HTERT RPE-1 (cell line): Measurements from ENCODE around the gene SGCA.

ENCODE experiments used
- in situ Hi-C: fragments of 300-500 bp; cut with MboI; formaldehyde crosslinking; loops from 4 replicates; pipeline ENCODE4 v1.14.3; 2020; ENCODE audit warnings: low sequenced_read_pairs

Gene SGCA

GRCh38 chr17:50192144-50192617, 26.4 kb downstream of the SGCA start:
- in situ Hi-C loops: no loop called here

- in situ Hi-C loops: no loop called here
These were observed 26.9 kb downstream of the SGCA start for GRCh38 chr17:50192618-50193291.

- in situ Hi-C loops: no loop called here
These were observed 28.5 kb downstream of the SGCA start for GRCh38 chr17:50194140-50194933.

GRCh38 chr17:50194934-50195865, 29.4 kb downstream of the SGCA start:
- in situ Hi-C loops: no loop called here

GRCh38 chr17:50196036-50196435, 30.2 kb downstream of the SGCA start:
- in situ Hi-C loops: no loop called here

GRCh38 chr17:50196826-50197225, 31.0 kb downstream of the SGCA start:
- in situ Hi-C loops: no loop called here

GRCh38 chr17:50198026-50198669, 32.3 kb downstream of the SGCA start:
- in situ Hi-C loops: no loop called here

GRCh38 chr17:50199211-50199802, 33.5 kb downstream of the SGCA start:
- in situ Hi-C loops: no loop called here

GRCh38 chr17:50199803-50200456, 34.1 kb downstream of the SGCA start:
- in situ Hi-C loops: no loop called here

GRCh38 chr17:50200457-50201275, 34.9 kb downstream of the SGCA start:
- in situ Hi-C loops: no loop called here

GRCh38 chr17:50201276-50201854, 35.6 kb downstream of the SGCA start, which contains the start of gene COL1A1:
COL1A1 (minus strand) TSS chr17:50201631; CDS start chr17:50201513, 118 bp downstream.
- in situ Hi-C loops: no loop called here

GRCh38 chr17:50203086-50203485, 37.3 kb downstream of the SGCA start:
- in situ Hi-C loops: no loop called here

- in situ Hi-C loops: no loop called here
These were observed 38.0 kb downstream of the SGCA start for GRCh38 chr17:50203604-50204345.

- in situ Hi-C loops: no loop called here
These were observed 38.6 kb downstream of the SGCA start for GRCh38 chr17:50204431-50204830.

- in situ Hi-C loops: no loop called here
These were observed 39.5 kb downstream of the SGCA start for GRCh38 chr17:50205111-50205962.

GRCh38 chr17:50205963-50206505, 40.2 kb downstream of the SGCA start:
- in situ Hi-C loops: no loop called here
